CD8-positive, alpha-beta memory T cell (primary cell): ENCODE results near the gene FSD2. TPM values are rescaled to one million over a fixed set of nuclear protein-coding genes. Genes with fewer than 3 reads are reported as not detected.
A peak's percentile ranks its signal among the peaks of the same experiment; 100 is the strongest.

Experiments
- CTCF ChIA-PET: fragments of 350-600 bp; sonication (Branson Sonifier 250); formaldehyde crosslinking; loops from one replicate; lab custom pipeline; 2021; ENCODE audit warnings: antibody characterized with exemption; lab: Charles Lee
- POLR2A ChIA-PET: fragments of 350-600 bp; sonication (Branson Sonifier 250); formaldehyde crosslinking; loops from one replicate; lab custom pipeline; 2021; ENCODE audit warnings: antibody characterized with exemption; lab: Charles Lee
- DNase-seq, 5 donors: peaks; one replicate each; pipeline versions ENCODE4 v3.0.0 to v3.0.0-alpha.2; 2020 to 2022; ENCODE audit warnings: mixed read lengths in 1 of 5
- H3K27ac ChIP-seq: one replicate; pipeline ENCODE4 v1.7.0; 2013; ENCODE audit warnings: low read depth, mild to moderate bottlenecking, low read length, moderate library complexity
- H3K27me3 ChIP-seq: 2 replicates; pipeline ENCODE4 v1.7.0; 2013; ENCODE audit warnings: low read length, mild to moderate bottlenecking; ENCODE audit not compliant: insufficient read depth, poor library complexity, severe bottlenecking
- H3K36me3 ChIP-seq: 2 replicates; pipeline ENCODE4 v1.7.0; 2013; ENCODE audit warnings: mild to moderate bottlenecking, low read length, moderate library complexity; ENCODE audit not compliant: insufficient read depth
- H3K4me1 ChIP-seq: 2 replicates; pipeline ENCODE4 v1.7.0; 2013; ENCODE audit warnings: mild to moderate bottlenecking, low read length, moderate library complexity; ENCODE audit not compliant: insufficient read depth
- H3K4me3 ChIP-seq: 2 replicates; pipeline ENCODE4 v1.7.0; 2013; ENCODE audit warnings: mild to moderate bottlenecking, low read length
- H3K9me3 ChIP-seq: 2 replicates; pipeline ENCODE4 v1.7.0; 2013; ENCODE audit warnings: mild to moderate bottlenecking, low read length
- H3K27ac Mint-ChIP-seq, 8 donors: one replicate each; pipeline ENCODE4 v1.8.0; 2020 to 2021; ENCODE audit warnings: mixed read lengths in 8 of 8, mild to moderate bottlenecking in 6 of 8, inconsistent platforms in 3 of 8, moderate library complexity in 3 of 8
- H3K27me3 Mint-ChIP-seq, 2 donors: one replicate each; pipeline ENCODE4 v1.8.0; 2020 to 2021; ENCODE audit warnings: mixed read lengths in 2 of 2, mild to moderate bottlenecking in 1 of 2, moderate library complexity in 1 of 2
- H3K36me3 Mint-ChIP-seq, 3 donors: one replicate each; pipeline ENCODE4 v1.8.0; 2020 to 2021; ENCODE audit warnings: mixed read lengths in 3 of 3, inconsistent platforms in 1 of 3, mild to moderate bottlenecking in 1 of 3
- H3K4me1 Mint-ChIP-seq, 3 donors: one replicate each; pipeline ENCODE4 v1.8.0; 2020 to 2021; ENCODE audit warnings: mixed read lengths in 3 of 3, inconsistent platforms in 1 of 3, mild to moderate bottlenecking in 1 of 3
- H3K4me3 Mint-ChIP-seq, 7 donors: one replicate each; pipeline ENCODE4 v1.8.0; 2020 to 2021; ENCODE audit warnings: mixed read lengths in 7 of 7, mild to moderate bottlenecking in 6 of 7, moderate library complexity in 4 of 7, inconsistent platforms in 2 of 7
- H3K9me3 Mint-ChIP-seq, 5 donors: one replicate each; pipeline ENCODE4 v1.8.0; 2020 to 2022; ENCODE audit warnings: mixed read lengths in 5 of 5, mild to moderate bottlenecking in 3 of 5, moderate library complexity in 2 of 5, inconsistent platforms in 1 of 5
- polyA plus RNA-seq: library from polyadenylated mRNA; unstranded; fragments of 300-500 nt; fragmentation: Illumina TruSeq; gene quantifications from one replicate; pipeline ENCODE4 v1.2.3, GENCODE V29; 2021
- total RNA-seq, 2 experiments: library from RNA; stranded (reverse); gene quantifications; one replicate each; pipeline ENCODE4 v1.2.3, GENCODE V29; 2021

The FSD2 gene
- total and polyA plus RNA-seq, 3 experiments from 2014 or later, result 0.16 TPM; not detected in 2

- H3K27me3 Mint-ChIP-seq, result peaks cover 0 to 3% of the 10 kb centered on the region in 2 donors
- peaks cover 34 to 39% (median 38%) of the 10 kb centered on the region in 3 donors for H3K4me1 Mint-ChIP-seq
- H3K4me3 Mint-ChIP-seq, result peak within 1 kb of the TSS; percentile 88 to 96 (median 95)
Observed at GRCh38 chr15:82809308-82810060, 3.6 kb upstream of the FSD2 start, which contains the start of gene WHAMM. WHAMM (plus strand) TSS chr15:82809628; CDS start chr15:82809727, 99 bp downstream.

DNA sequence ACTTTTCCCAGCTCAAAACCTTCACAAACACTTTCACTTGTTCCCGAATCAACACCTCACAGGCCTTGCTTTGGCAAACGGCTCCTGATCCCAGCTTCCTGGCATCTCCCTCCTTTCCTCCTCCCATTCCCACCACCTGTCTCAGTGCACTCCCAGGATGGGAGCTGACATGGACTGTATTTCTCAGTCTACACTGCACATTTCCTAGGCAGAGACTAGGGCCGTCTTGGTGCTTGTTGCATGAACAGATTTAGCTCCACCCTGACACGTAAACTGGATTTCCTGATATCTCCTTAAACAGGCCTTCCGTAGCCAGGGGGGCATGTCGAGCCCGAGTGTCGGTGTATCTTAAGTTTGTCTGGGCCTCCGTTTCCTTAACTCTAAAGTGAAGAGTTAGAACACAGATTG, 2.8 kb upstream of the FSD2 start:
- CTCF ChIA-PET, result interaction anchor here (1.0 to 1.4 kb wide), 2 partner anchors 42 to 161 kb away, joined by 4 read pairs; partner anchors contain the start of gene CPEB1
- Mint-ChIP-seq H3K27ac (peak overlapping the region; percentile 90 to 96 (median 93)), H3K4me1 (peaks cover 27 to 31% (median 31%) of the 10 kb centered on the region in 3 donors), H3K9me3 (no peaks in the 10 kb centered on the region), H3K27me3 (peaks cover 3 to 6% of the 10 kb centered on the region in 2 donors), H3K4me3 (peak overlapping the region in 6 of 7 donors; percentile 49 to 94 (median 84)), H3K36me3 (peaks cover 3 to 25% (median 6%) of the 10 kb centered on the region in 3 donors)
- Histone ChIP-seq H3K36me3 (no peaks in the 10 kb centered on the region), H3K27me3 (no peaks in the 10 kb centered on the region), H3K4me3 (peak overlapping the region; percentile 68), H3K27ac (peak overlapping the region; percentile 91), H3K4me1 (peaks cover 27% of the 10 kb centered on the region), H3K9me3 (no peaks in the 10 kb centered on the region)
- POLR2A ChIA-PET, result interaction anchor here (1.4 to 1.8 kb wide), 2 partner anchors 58 to 177 kb away, joined by 4 to 8 read pairs; partner anchors contain the start of gene RAMAC
- DNase-seq, result no peak

More at GRCh38 chr15:82809308-82810060, 3.6 kb upstream of the FSD2 start, which contains the start of gene WHAMM:
- Histone ChIP-seq H3K4me1 (peaks cover 27% of the 10 kb centered on the region), H3K9me3 (no peaks in the 10 kb centered on the region), H3K27ac (peak within 1 kb of the TSS; percentile 91), H3K27me3 (no peaks in the 10 kb centered on the region), H3K36me3 (no peaks in the 10 kb centered on the region), H3K4me3 (peak within 1 kb of the TSS; percentile 68)
- Mint-ChIP-seq H3K9me3 (no peaks in the 10 kb centered on the region), H3K27ac (peak within 1 kb of the TSS; percentile 93 to 100 (median 98)), H3K36me3 (peaks cover 3 to 33% (median 6%) of the 10 kb centered on the region in 3 donors)
- DNase-seq, result peak; percentile 93 to 98 (median 96)
- ChIA-PET CTCF (interaction anchor here (1.0 to 2.0 kb wide), 3 partner anchors 9 to 269 kb away, joined by 3 to 11 read pairs (median 4); partner anchors contain the start of genes CPEB1 and RPS17), POLR2A (interaction anchor here (1.1 to 3.0 kb wide), 7 partner anchors 59 to 269 kb away, joined by 3 to 19 read pairs (median 6); partner anchors contain the start of genes CPEB1, RAMAC and RPS17)

GRCh38 chr15:82807920-82808633, 2.2 kb upstream of the FSD2 start:
- Histone ChIP-seq H3K9me3 (no peaks in the 10 kb centered on the region), H3K27me3 (no peaks in the 10 kb centered on the region), H3K36me3 (no peaks in the 10 kb centered on the region), H3K4me1 (peaks cover 24% of the 10 kb centered on the region), H3K4me3 (no peak overlapping the region), H3K27ac (no peak overlapping the region)
- no peaks in the 10 kb centered on the region for H3K9me3 Mint-ChIP-seq
- CTCF ChIA-PET, result interaction anchor here (1.4 kb wide), 1 partner anchor 42 kb away, joined by 4 read pairs; no protein-coding TSS in a partner anchor
- peaks cover 24 to 31% (median 30%) of the 10 kb centered on the region in 3 donors for H3K4me1 Mint-ChIP-seq
- POLR2A ChIA-PET, result interaction anchor here (1.4 kb wide), 1 partner anchor 58 kb away, joined by 4 read pairs; no protein-coding TSS in a partner anchor
- peaks cover 3 to 22% (median 6%) of the 10 kb centered on the region in 3 donors for H3K36me3 Mint-ChIP-seq
- peaks cover 3 to 11% of the 10 kb centered on the region in 2 donors for H3K27me3 Mint-ChIP-seq
- no peak for DNase-seq
- peak overlapping the region in 3 of 7 donors; percentile 29 to 49 (median 45) for H3K4me3 Mint-ChIP-seq
- peak overlapping the region in 4 of 8 donors; percentile 59 to 96 (median 86) for H3K27ac Mint-ChIP-seq

GRCh38 chr15:82804575-82804949, 1.3 kb downstream of the FSD2 start:
- no peaks in the 10 kb centered on the region for H3K9me3 Mint-ChIP-seq
- no peaks in the 10 kb centered on the region for H3K27me3 ChIP-seq
- DNase-seq, result no peak
- H3K9me3 ChIP-seq, result no peaks in the 10 kb centered on the region
- H3K4me1 ChIP-seq, result peaks cover 9% of the 10 kb centered on the region
- H3K36me3 Mint-ChIP-seq, result no peaks in the 10 kb centered on the region
- ChIA-PET CTCF (no interaction called here), POLR2A (no interaction called here)
- no peak overlapping the region for H3K27ac ChIP-seq
- no peaks in the 10 kb centered on the region for H3K36me3 ChIP-seq
- H3K4me3 Mint-ChIP-seq, result no peak overlapping the region
- H3K4me1 Mint-ChIP-seq, result peaks cover 9 to 12% (median 10%) of the 10 kb centered on the region in 3 donors
- H3K27me3 Mint-ChIP-seq, result peaks cover 16 to 41% of the 10 kb centered on the region in 2 donors
- H3K27ac Mint-ChIP-seq, result no peak overlapping the region
- no peak overlapping the region for H3K4me3 ChIP-seq

DNA sequence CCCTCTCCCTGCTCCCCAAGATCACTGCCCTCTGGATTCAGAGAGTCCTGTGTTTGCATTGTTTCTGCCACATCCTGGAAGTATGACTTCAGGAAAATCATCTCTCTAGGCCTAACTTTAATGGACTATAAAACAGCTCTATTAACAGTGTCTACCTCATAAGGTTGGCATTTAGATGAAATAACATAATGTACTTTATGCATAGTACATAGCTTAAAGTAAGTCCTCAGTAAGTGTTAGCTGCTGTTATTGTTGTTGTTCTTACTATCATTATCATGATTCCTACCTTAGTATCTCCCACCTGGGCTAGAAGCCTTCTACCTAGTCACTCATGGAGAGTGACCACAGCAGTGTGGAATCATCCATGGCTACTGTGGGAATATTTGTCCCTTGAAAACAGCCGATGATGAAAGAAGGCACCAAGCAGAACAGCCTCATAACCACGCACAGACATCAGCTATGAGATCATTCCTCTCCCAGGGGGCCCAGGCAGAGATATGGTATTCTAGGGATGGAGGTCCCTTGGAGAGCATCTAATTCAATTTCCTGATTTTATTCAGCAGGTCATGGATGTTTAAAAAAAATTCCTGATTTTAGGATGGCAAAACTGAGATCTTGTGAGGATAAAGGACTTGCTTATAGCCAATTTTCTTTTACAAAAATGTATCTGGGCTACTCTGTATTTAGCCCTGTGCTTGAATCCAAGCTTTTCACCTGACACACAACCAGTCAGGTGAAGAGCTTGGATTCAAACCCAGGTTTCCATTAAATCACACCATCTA, 1.9 kb downstream of the FSD2 start:
- ChIA-PET POLR2A (no interaction called here), CTCF (no interaction called here)
- Histone ChIP-seq H3K27ac (no peak overlapping the region), H3K27me3 (no peaks in the 10 kb centered on the region), H3K4me1 (peaks cover 5% of the 10 kb centered on the region), H3K36me3 (no peaks in the 10 kb centered on the region), H3K4me3 (no peak overlapping the region), H3K9me3 (no peaks in the 10 kb centered on the region)
- Mint-ChIP-seq H3K27me3 (peaks cover 19 to 46% of the 10 kb centered on the region in 2 donors), H3K9me3 (no peaks in the 10 kb centered on the region), H3K4me1 (peaks cover 4 to 8% (median 5%) of the 10 kb centered on the region in 3 donors), H3K27ac (no peak overlapping the region), H3K4me3 (no peak overlapping the region), H3K36me3 (peaks cover 0 to 5% (median 0%) of the 10 kb centered on the region in 3 donors)
- no peak for DNase-seq

GRCh38 chr15:82802497-82802896, 3.4 kb downstream of the FSD2 start:
- H3K27ac Mint-ChIP-seq, result no peak overlapping the region
- Histone ChIP-seq H3K36me3 (no peaks in the 10 kb centered on the region), H3K27me3 (no peaks in the 10 kb centered on the region), H3K9me3 (no peaks in the 10 kb centered on the region), H3K4me3 (no peak overlapping the region), H3K27ac (no peak overlapping the region), H3K4me1 (no peaks in the 10 kb centered on the region)
- peaks cover 19 to 57% of the 10 kb centered on the region in 2 donors for H3K27me3 Mint-ChIP-seq
- H3K4me1 Mint-ChIP-seq, result no peaks in the 10 kb centered on the region
- POLR2A ChIA-PET, result no interaction called here
- CTCF ChIA-PET, result no interaction called here
- no peak for DNase-seq
- H3K36me3 Mint-ChIP-seq, result peaks cover 0 to 6% (median 0%) of the 10 kb centered on the region in 3 donors
- no peaks in the 10 kb centered on the region for H3K9me3 Mint-ChIP-seq
- H3K4me3 Mint-ChIP-seq, result no peak overlapping the region

DNA sequence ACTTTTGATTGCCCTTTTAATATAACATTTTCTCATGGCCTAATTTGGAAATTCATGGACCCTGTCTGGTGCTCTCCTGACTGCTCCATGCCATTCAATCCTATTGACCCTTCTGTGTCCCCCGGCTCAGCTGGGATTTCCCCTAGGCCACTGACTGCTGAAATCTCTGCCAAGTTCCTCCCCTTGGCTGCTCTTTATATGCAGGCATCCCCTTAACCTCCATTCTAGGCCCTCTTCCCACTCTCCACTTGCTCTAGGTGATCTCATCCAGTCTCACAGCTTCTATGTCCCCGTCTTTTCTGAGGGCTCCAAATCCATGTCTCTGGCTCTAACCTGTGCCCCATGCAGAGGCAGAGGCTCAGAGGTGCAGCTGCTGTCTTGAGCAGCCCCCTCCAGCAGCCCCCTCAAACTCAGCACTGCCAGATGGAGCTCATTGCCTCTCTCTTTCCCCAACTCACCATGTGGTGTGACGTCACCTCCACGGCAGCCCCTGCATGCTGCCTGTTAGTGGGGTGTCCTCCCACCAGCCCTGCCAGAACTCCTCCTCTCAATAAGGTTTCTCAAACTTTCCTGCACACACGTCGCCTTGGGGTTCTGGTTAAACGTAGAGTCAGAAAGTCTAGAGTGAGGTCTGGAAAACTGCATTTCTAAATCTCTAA, 6.6 kb downstream of the FSD2 start:
- Histone ChIP-seq H3K4me1 (no peaks in the 10 kb centered on the region), H3K27ac (no peak overlapping the region), H3K9me3 (no peaks in the 10 kb centered on the region), H3K4me3 (no peak overlapping the region), H3K36me3 (no peaks in the 10 kb centered on the region), H3K27me3 (no peaks in the 10 kb centered on the region)
- peaks cover 16 to 70% of the 10 kb centered on the region in 2 donors for H3K27me3 Mint-ChIP-seq
- ChIA-PET CTCF (no interaction called here), POLR2A (no interaction called here)
- H3K4me3 Mint-ChIP-seq, result no peak overlapping the region
- DNase-seq, result no peak
- H3K36me3 Mint-ChIP-seq, result peaks cover 0 to 12% (median 0%) of the 10 kb centered on the region in 3 donors
- H3K4me1 Mint-ChIP-seq, result no peaks in the 10 kb centered on the region
- no peak overlapping the region for H3K27ac Mint-ChIP-seq
- H3K9me3 Mint-ChIP-seq, result peaks cover 0 to 3% (median 2%) of the 10 kb centered on the region in 5 donors
